ENCODE measurements around the gene TWF2.

DNA sequence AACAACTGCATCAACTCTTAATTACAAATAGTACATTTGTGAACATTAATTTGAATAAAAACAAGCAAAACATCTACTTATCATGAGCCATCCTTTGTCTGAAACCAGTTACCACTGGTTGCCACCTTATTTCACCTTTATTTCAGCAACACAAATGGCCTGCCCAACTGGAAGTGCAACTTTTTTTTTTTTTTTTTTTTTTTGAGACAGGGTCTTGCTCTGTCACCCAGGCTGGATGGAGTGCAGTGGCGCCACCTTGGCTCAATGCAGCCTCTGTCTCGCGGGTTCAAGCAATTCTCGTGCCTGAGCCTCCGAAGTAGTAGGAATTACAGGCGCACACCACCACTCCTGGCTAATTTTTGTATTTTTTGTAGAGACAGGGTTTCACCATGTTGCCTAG lies 26.4 kb upstream of the TWF2 start:
- TF ChIP-seq, protein P1, sequence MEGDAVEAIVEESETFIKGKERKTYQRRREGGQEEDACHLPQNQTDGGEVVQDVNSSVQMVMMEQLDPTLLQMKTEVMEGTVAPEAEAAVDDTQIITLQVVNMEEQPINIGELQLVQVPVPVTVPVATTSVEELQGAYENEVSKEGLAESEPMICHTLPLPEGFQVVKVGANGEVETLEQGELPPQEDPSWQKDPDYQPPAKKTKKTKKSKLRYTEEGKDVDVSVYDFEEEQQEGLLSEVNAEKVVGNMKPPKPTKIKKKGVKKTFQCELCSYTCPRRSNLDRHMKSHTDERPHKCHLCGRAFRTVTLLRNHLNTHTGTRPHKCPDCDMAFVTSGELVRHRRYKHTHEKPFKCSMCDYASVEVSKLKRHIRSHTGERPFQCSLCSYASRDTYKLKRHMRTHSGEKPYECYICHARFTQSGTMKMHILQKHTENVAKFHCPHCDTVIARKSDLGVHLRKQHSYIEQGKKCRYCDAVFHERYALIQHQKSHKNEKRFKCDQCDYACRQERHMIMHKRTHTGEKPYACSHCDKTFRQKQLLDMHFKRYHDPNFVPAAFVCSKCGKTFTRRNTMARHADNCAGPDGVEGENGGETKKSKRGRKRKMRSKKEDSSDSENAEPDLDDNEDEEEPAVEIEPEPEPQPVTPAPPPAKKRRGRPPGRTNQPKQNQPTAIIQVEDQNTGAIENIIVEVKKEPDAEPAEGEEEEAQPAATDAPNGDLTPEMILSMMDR (IDR thresholded peaks at IDR 0.05): no peak
- TF ChIP-seq POLR2A (IDR thresholded peaks at IDR 0.05): no peak

Measured in adrenal gland (tissue), 5 donors.